Keratinocyte (primary cell): ENCODE data around the gene ABCA12.

Experiments
- CTCF ChIP-seq, 3 experiments: IDR thresholded peaks in 1 of 3; conservative IDR thresholded peaks in 1 of 3; optimal IDR thresholded peaks in 1 of 3; 2 replicates in 2 of 3; 3 replicates in 1 of 3; pipeline versions ENCODE3 to v1.5.1; 2011; ENCODE audit warnings: low read length in 3 of 3, mild to moderate bottlenecking in 3 of 3, moderate library complexity in 2 of 3, control low read depth in 1 of 3, inconsistent platforms in 1 of 3; ENCODE audit not compliant: insufficient read depth in 2 of 3; ENCODE audit errors: extremely low read depth in 1 of 3
- EZH2 ChIP-seq: IDR thresholded peaks from one replicate; pipeline ENCODE4 v1.6.1; 2012; ENCODE audit warnings: inconsistent platforms, mild to moderate bottlenecking, low read length, moderate library complexity

GRCh38 chr2:215141706-215142105 is 3.3 kb upstream of the ABCA12 start:
- TF ChIP-seq CTCF (optimal IDR thresholded peaks at IDR 0.05 in 1 of 3, IDR thresholded peaks at IDR 0.05 in 1 of 3, conservative IDR thresholded peaks at IDR 0.05 in 1 of 3; ENCODE audit: extremely low read depth in 1 of 3, insufficient read depth in 2 of 3, low read length in 3 of 3) (no peak), EZH2 (no peak)
